Progenitor cell of endocrine pancreas (in vitro differentiated cells): ENCODE results near the gene OPHN1. TPM values are rescaled to one million over a fixed set of nuclear protein-coding genes. Genes with fewer than 3 reads are reported as not detected.

Experiments
- DNase-seq: peaks from one replicate; pipeline ENCODE4 v3.0.0; 2021; ENCODE audit warnings: low spot score; ENCODE audit not compliant: unreplicated experiment
- H3K27ac Mint-ChIP-seq: 2 replicates; pipeline ENCODE4 v1.8.0; 2021; ENCODE audit warnings: mild to moderate bottlenecking, moderate library complexity, mixed read lengths
- H3K27me3 Mint-ChIP-seq: 2 replicates; pipeline ENCODE4 v1.8.0; 2021; ENCODE audit warnings: mixed read lengths
- H3K36me3 Mint-ChIP-seq: 2 replicates; pipeline ENCODE4 v1.8.0; 2022; ENCODE audit warnings: mixed read lengths; ENCODE audit not compliant: insufficient read depth
- H3K4me1 Mint-ChIP-seq: 2 replicates; pipeline ENCODE4 v1.8.0; 2021; ENCODE audit warnings: low read depth, mixed read lengths
- H3K4me3 Mint-ChIP-seq: 2 replicates; pipeline ENCODE4 v1.8.0; 2021; ENCODE audit warnings: low read depth, mild to moderate bottlenecking, moderate library complexity, mixed read lengths
- H3K9me3 Mint-ChIP-seq: 2 replicates; pipeline ENCODE4 v1.8.0; 2021; ENCODE audit warnings: low read depth, mixed read lengths
- total RNA-seq: library from RNA; stranded (reverse); gene quantifications from 2 replicates; pipeline ENCODE4 v1.2.1, GENCODE V29; 2021
- TF ChIP-seq, protein P1 (sequence below): fragments of 200-600 bp; sonication (generic); IDR thresholded peaks from one replicate; pipeline ENCODE4 v1.5.0; 2021; ENCODE audit warnings: antibody characterized with exemption, mild to moderate bottlenecking; ENCODE audit not compliant: unreplicated experiment

The OPHN1 gene
- total RNA-seq, 1 donor from 2014 or later, result 7.2 TPM

GRCh38 chrX:68098431-68098830 lies 334.9 kb downstream of the OPHN1 start:
- no peaks in the 10 kb centered on the region for H3K27me3 Mint-ChIP-seq
- H3K36me3 Mint-ChIP-seq, result peaks cover 1% of the 10 kb centered on the region
- no peak for DNase-seq
- H3K4me3 Mint-ChIP-seq, result no peak overlapping the region
- H3K4me1 Mint-ChIP-seq, result no peaks in the 10 kb centered on the region
- H3K27ac Mint-ChIP-seq, result no peak overlapping the region
- TF ChIP-seq, protein P1, sequence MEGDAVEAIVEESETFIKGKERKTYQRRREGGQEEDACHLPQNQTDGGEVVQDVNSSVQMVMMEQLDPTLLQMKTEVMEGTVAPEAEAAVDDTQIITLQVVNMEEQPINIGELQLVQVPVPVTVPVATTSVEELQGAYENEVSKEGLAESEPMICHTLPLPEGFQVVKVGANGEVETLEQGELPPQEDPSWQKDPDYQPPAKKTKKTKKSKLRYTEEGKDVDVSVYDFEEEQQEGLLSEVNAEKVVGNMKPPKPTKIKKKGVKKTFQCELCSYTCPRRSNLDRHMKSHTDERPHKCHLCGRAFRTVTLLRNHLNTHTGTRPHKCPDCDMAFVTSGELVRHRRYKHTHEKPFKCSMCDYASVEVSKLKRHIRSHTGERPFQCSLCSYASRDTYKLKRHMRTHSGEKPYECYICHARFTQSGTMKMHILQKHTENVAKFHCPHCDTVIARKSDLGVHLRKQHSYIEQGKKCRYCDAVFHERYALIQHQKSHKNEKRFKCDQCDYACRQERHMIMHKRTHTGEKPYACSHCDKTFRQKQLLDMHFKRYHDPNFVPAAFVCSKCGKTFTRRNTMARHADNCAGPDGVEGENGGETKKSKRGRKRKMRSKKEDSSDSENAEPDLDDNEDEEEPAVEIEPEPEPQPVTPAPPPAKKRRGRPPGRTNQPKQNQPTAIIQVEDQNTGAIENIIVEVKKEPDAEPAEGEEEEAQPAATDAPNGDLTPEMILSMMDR, result no peak
- H3K9me3 Mint-ChIP-seq, result peaks cover 25% of the 10 kb centered on the region

DNA sequence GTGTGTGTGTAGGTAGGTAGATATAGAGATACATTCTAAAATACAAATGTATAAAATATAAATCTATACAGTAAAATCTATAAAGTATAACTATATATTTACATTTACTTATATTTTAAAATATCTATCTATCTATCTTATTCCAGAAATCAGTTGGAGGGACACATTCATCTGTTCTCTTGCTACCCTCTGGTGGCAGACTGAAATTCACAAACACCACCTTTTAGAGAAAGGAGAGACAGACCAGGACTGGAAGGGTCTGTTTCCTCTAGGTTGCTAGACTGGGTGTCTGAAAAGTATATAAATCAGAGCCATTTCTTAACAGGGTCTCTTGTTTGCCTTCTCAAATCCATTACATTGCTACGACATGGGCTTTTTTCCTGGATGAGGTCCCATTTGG lies 343.0 kb downstream of the OPHN1 start:
- TF ChIP-seq, protein P1, result no peak
- no peak for DNase-seq
- Mint-ChIP-seq H3K9me3 (peaks cover 3% of the 10 kb centered on the region), H3K27ac (no peak overlapping the region), H3K4me3 (no peak overlapping the region), H3K4me1 (no peaks in the 10 kb centered on the region), H3K27me3 (no peaks in the 10 kb centered on the region), H3K36me3 (no peaks in the 10 kb centered on the region)

DNA sequence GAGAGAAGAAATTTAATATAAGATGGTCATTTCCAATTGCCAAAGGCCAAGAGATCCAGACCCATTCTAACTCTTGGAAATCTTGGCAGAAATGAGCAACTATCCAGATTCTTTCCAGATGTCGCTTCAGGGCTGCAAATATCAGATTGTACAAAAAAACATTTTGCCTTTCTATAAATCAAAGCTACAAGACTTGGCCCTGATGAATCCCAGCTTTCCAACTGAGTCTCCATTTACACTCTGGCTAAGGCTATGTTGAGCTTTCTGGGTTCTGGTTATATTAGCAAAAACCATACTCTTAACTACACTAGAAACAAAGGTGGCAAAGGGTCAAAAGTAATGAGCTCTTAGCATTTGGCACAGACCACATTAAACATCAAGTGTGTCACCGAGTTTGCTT lies 345.8 kb downstream of the OPHN1 start:
- H3K9me3 Mint-ChIP-seq, result peaks cover 3% of the 10 kb centered on the region

DNA sequence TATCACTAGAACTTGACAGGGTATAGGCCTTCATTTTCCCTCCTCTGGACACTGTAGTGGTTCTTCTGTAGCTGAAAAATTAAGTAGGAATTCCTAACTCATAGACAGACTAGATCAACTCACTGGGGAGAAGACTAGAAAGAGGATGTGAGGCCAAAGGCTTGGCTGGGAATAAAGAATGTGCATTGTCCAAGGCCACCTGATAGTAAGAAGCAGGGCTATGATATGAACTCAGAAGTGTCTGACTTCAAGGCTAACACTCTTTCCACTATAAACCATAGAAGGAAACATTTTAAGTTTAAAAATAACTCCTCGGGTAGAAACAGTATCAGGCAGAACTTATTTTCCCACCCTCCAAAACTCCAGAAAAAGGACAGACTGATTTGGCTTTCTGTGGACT lies 346.6 kb downstream of the OPHN1 start:
- H3K4me1 Mint-ChIP-seq, result no peaks in the 10 kb centered on the region
- no peaks in the 10 kb centered on the region for H3K27me3 Mint-ChIP-seq
- no peak overlapping the region for H3K4me3 Mint-ChIP-seq
- no peak for DNase-seq
- H3K36me3 Mint-ChIP-seq, result no peaks in the 10 kb centered on the region
- no peak overlapping the region for H3K27ac Mint-ChIP-seq
- TF ChIP-seq, protein P1, result no peak
- H3K9me3 Mint-ChIP-seq, result peaks cover 11% of the 10 kb centered on the region

More for the DNA sequence above, 345.8 kb downstream of the OPHN1 start:
- DNase-seq, result no peak
- Mint-ChIP-seq H3K27me3 (no peaks in the 10 kb centered on the region), H3K36me3 (no peaks in the 10 kb centered on the region), H3K4me3 (no peak overlapping the region), H3K4me1 (no peaks in the 10 kb centered on the region), H3K27ac (no peak overlapping the region)
- TF ChIP-seq, protein P1, result no peak

DNA sequence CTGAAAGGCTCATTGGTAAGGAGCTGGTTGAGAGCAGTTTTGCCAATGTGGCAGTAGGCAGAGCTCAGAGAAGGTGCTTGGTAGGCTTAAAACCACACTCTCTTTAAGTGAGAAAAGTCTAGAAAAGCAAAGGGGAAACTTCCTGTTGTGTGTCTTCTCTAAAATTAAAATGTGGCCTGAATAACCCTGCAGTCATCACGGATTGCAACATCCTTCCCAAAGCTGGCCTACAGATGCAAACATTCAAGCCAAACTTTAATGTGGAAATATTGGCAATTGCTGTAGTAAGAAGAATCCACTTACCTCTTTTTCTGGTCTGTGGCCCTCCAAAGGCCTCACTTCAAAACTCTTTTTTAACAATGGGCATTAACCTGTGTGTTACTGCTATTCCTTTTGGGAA lies 348.5 kb downstream of the OPHN1 start:
- no peaks in the 10 kb centered on the region for H3K27me3 Mint-ChIP-seq
- DNase-seq, result no peak
- H3K9me3 Mint-ChIP-seq, result peaks cover 12% of the 10 kb centered on the region
- TF ChIP-seq, protein P1, result no peak
- no peaks in the 10 kb centered on the region for H3K36me3 Mint-ChIP-seq
- no peaks in the 10 kb centered on the region for H3K4me1 Mint-ChIP-seq
- H3K4me3 Mint-ChIP-seq, result no peak overlapping the region
- no peak overlapping the region for H3K27ac Mint-ChIP-seq
